ENCODE data around the gene MACF1.

The MACF1 gene

GRCh38 chr1:39368045-39368444 lies 163.6 kb downstream of the MACF1 start:
- peaks cover 26% of the 10 kb centered on the region for H3K36me3 ChIP-seq (ENCODE audit: control insufficient read depth, insufficient read depth, low read length)
- no peaks in the 10 kb centered on the region for H3K4me1 ChIP-seq (ENCODE audit: control insufficient read depth, insufficient read depth, low read length)
- no peaks in the 10 kb centered on the region for H3K27me3 ChIP-seq (ENCODE audit: control insufficient read depth, insufficient read depth, low read length, poor library complexity, severe bottlenecking)
- no peaks in the 10 kb centered on the region for H3K9me3 ChIP-seq (ENCODE audit: control insufficient read depth, low read length)
- H3K4me3 ChIP-seq (ENCODE audit: insufficient read depth, low read depth, low read length): no peak overlapping the region
- WGBS, 2 experiments: 92 to 98% methylated on average over 1 of the region's 1 CpG
- no peak overlapping the region for H3K27ac ChIP-seq (ENCODE audit: insufficient read depth, low read depth, low read length, poor library complexity, severe bottlenecking)

GRCh38 chr1:39369565-39369964 lies 165.1 kb downstream of the MACF1 start:
- no peaks in the 10 kb centered on the region for H3K9me3 ChIP-seq (ENCODE audit: control insufficient read depth, low read length)
- H3K27me3 ChIP-seq (ENCODE audit: control insufficient read depth, insufficient read depth, low read length, poor library complexity, severe bottlenecking): no peaks in the 10 kb centered on the region
- H3K4me1 ChIP-seq (ENCODE audit: control insufficient read depth, insufficient read depth, low read length): no peaks in the 10 kb centered on the region
- 91 to 93% methylated on average over 4 of the region's 4 CpGs for WGBS, 2 experiments
- no peak overlapping the region for H3K27ac ChIP-seq (ENCODE audit: insufficient read depth, low read depth, low read length, poor library complexity, severe bottlenecking)
- no peak overlapping the region for H3K4me3 ChIP-seq (ENCODE audit: insufficient read depth, low read depth, low read length)
- H3K36me3 ChIP-seq (ENCODE audit: control insufficient read depth, insufficient read depth, low read length): peaks cover 26% of the 10 kb centered on the region

GRCh38 chr1:39370602-39371001 lies 166.1 kb downstream of the MACF1 start:
- Histone ChIP-seq H3K4me3 (ENCODE audit: insufficient read depth, low read depth, low read length) (no peak overlapping the region), H3K27me3 (ENCODE audit: control insufficient read depth, insufficient read depth, low read length, poor library complexity, severe bottlenecking) (no peaks in the 10 kb centered on the region), H3K9me3 (ENCODE audit: control insufficient read depth, low read length) (no peaks in the 10 kb centered on the region), H3K36me3 (ENCODE audit: control insufficient read depth, insufficient read depth, low read length) (peaks cover 26% of the 10 kb centered on the region), H3K4me1 (ENCODE audit: control insufficient read depth, insufficient read depth, low read length) (no peaks in the 10 kb centered on the region), H3K27ac (ENCODE audit: insufficient read depth, low read depth, low read length, poor library complexity, severe bottlenecking) (no peak overlapping the region)
- 94 to 96% methylated on average over 1 of the region's 1 CpG for WGBS, 2 experiments

GRCh38 chr1:39372105-39372504 lies 167.6 kb downstream of the MACF1 start:
- Histone ChIP-seq H3K27ac (ENCODE audit: insufficient read depth, low read depth, low read length, poor library complexity, severe bottlenecking) (no peak overlapping the region), H3K4me1 (ENCODE audit: control insufficient read depth, insufficient read depth, low read length) (no peaks in the 10 kb centered on the region), H3K4me3 (ENCODE audit: insufficient read depth, low read depth, low read length) (no peak overlapping the region), H3K9me3 (ENCODE audit: control insufficient read depth, low read length) (no peaks in the 10 kb centered on the region), H3K36me3 (ENCODE audit: control insufficient read depth, insufficient read depth, low read length) (peaks cover 26% of the 10 kb centered on the region), H3K27me3 (ENCODE audit: control insufficient read depth, insufficient read depth, low read length, poor library complexity, severe bottlenecking) (no peaks in the 10 kb centered on the region)

GRCh38 chr1:39376656-39377055 lies 172.2 kb downstream of the MACF1 start:
- H3K27ac ChIP-seq (ENCODE audit: insufficient read depth, low read depth, low read length, poor library complexity, severe bottlenecking): no peak overlapping the region
- H3K4me1 ChIP-seq (ENCODE audit: control insufficient read depth, insufficient read depth, low read length): no peaks in the 10 kb centered on the region
- H3K4me3 ChIP-seq (ENCODE audit: insufficient read depth, low read depth, low read length): no peak overlapping the region
- WGBS, 2 experiments: 91 to 95% methylated on average over 6 to 7 of the region's 7 CpGs
- H3K9me3 ChIP-seq (ENCODE audit: control insufficient read depth, low read length): no peaks in the 10 kb centered on the region
- H3K27me3 ChIP-seq (ENCODE audit: control insufficient read depth, insufficient read depth, low read length, poor library complexity, severe bottlenecking): no peaks in the 10 kb centered on the region
- H3K36me3 ChIP-seq (ENCODE audit: control insufficient read depth, insufficient read depth, low read length): peaks cover 25% of the 10 kb centered on the region

GRCh38 chr1:39378377-39378776 lies 173.9 kb downstream of the MACF1 start:
- peaks cover 32% of the 10 kb centered on the region for H3K36me3 ChIP-seq (ENCODE audit: control insufficient read depth, insufficient read depth, low read length)
- no peak overlapping the region for H3K27ac ChIP-seq (ENCODE audit: insufficient read depth, low read depth, low read length, poor library complexity, severe bottlenecking)
- H3K4me1 ChIP-seq (ENCODE audit: control insufficient read depth, insufficient read depth, low read length): no peaks in the 10 kb centered on the region
- no peaks in the 10 kb centered on the region for H3K27me3 ChIP-seq (ENCODE audit: control insufficient read depth, insufficient read depth, low read length, poor library complexity, severe bottlenecking)
- no peaks in the 10 kb centered on the region for H3K9me3 ChIP-seq (ENCODE audit: control insufficient read depth, low read length)
- 48 to 49% methylated on average over 2 of the region's 2 CpGs for WGBS, 2 experiments
- H3K4me3 ChIP-seq (ENCODE audit: insufficient read depth, low read depth, low read length): no peak overlapping the region

- Histone ChIP-seq H3K4me1 (ENCODE audit: control insufficient read depth, insufficient read depth, low read length) (no peaks in the 10 kb centered on the region), H3K27me3 (ENCODE audit: control insufficient read depth, insufficient read depth, low read length, poor library complexity, severe bottlenecking) (no peaks in the 10 kb centered on the region), H3K36me3 (ENCODE audit: control insufficient read depth, insufficient read depth, low read length) (peaks cover 32% of the 10 kb centered on the region), H3K9me3 (ENCODE audit: control insufficient read depth, low read length) (no peaks in the 10 kb centered on the region), H3K27ac (ENCODE audit: insufficient read depth, low read depth, low read length, poor library complexity, severe bottlenecking) (no peak overlapping the region), H3K4me3 (ENCODE audit: insufficient read depth, low read depth, low read length) (no peak overlapping the region)
- WGBS, 2 experiments: 91 to 95% methylated on average over 2 of the region's 2 CpGs
Observed at GRCh38 chr1:39379187-39379586, 174.7 kb downstream of the MACF1 start.

- Histone ChIP-seq H3K36me3 (ENCODE audit: control insufficient read depth, insufficient read depth, low read length) (peaks cover 37% of the 10 kb centered on the region), H3K27ac (ENCODE audit: insufficient read depth, low read depth, low read length, poor library complexity, severe bottlenecking) (no peak overlapping the region), H3K4me1 (ENCODE audit: control insufficient read depth, insufficient read depth, low read length) (no peaks in the 10 kb centered on the region), H3K4me3 (ENCODE audit: insufficient read depth, low read depth, low read length) (no peak overlapping the region), H3K9me3 (ENCODE audit: control insufficient read depth, low read length) (no peaks in the 10 kb centered on the region), H3K27me3 (ENCODE audit: control insufficient read depth, insufficient read depth, low read length, poor library complexity, severe bottlenecking) (no peaks in the 10 kb centered on the region)
Observed at GRCh38 chr1:39380036-39380435, 175.5 kb downstream of the MACF1 start.

GRCh38 chr1:39381839-39382238 lies 177.3 kb downstream of the MACF1 start:
- Histone ChIP-seq H3K27me3 (ENCODE audit: control insufficient read depth, insufficient read depth, low read length, poor library complexity, severe bottlenecking) (no peaks in the 10 kb centered on the region), H3K9me3 (ENCODE audit: control insufficient read depth, low read length) (no peaks in the 10 kb centered on the region), H3K4me3 (ENCODE audit: insufficient read depth, low read depth, low read length) (no peak overlapping the region), H3K27ac (ENCODE audit: insufficient read depth, low read depth, low read length, poor library complexity, severe bottlenecking) (no peak overlapping the region), H3K4me1 (ENCODE audit: control insufficient read depth, insufficient read depth, low read length) (no peaks in the 10 kb centered on the region), H3K36me3 (ENCODE audit: control insufficient read depth, insufficient read depth, low read length) (peaks cover 55% of the 10 kb centered on the region)
- WGBS, 2 experiments: 94 to 95% methylated on average over 4 to 5 of the region's 5 CpGs

- no peaks in the 10 kb centered on the region for H3K4me1 ChIP-seq (ENCODE audit: control insufficient read depth, insufficient read depth, low read length)
- H3K36me3 ChIP-seq (ENCODE audit: control insufficient read depth, insufficient read depth, low read length): peaks cover 73% of the 10 kb centered on the region
- no peak overlapping the region for H3K27ac ChIP-seq (ENCODE audit: insufficient read depth, low read depth, low read length, poor library complexity, severe bottlenecking)
- WGBS, 2 experiments: 94 to 100% methylated on average over 1 of the region's 2 CpGs
- H3K9me3 ChIP-seq (ENCODE audit: control insufficient read depth, low read length): no peaks in the 10 kb centered on the region
- no peaks in the 10 kb centered on the region for H3K27me3 ChIP-seq (ENCODE audit: control insufficient read depth, insufficient read depth, low read length, poor library complexity, severe bottlenecking)
- no peak overlapping the region for H3K4me3 ChIP-seq (ENCODE audit: insufficient read depth, low read depth, low read length)
Observed at GRCh38 chr1:39384305-39384704, 179.8 kb downstream of the MACF1 start.
